Endothelial cell (in vitro differentiated cells): ENCODE data around the gene ADARB2. TPM values are rescaled to one million over a fixed set of nuclear protein-coding genes. Genes with fewer than 3 reads are reported as not detected.
"Not testable (repeated sequence)": the region's sequence is repeated elsewhere in the genome, so short reads cannot be mapped to it uniquely, and the experiment has no call there.

Experiments used
- DNase-seq: peaks from one replicate; pipeline ENCODE4 v3.0.0; 2021; ENCODE audit warnings: low spot score
- H3K27ac Mint-ChIP-seq: one replicate; pipeline ENCODE4 v1.8.0; 2021; ENCODE audit warnings: mixed read lengths, inconsistent platforms; ENCODE audit not compliant: unreplicated experiment
- H3K27me3 Mint-ChIP-seq: one replicate; pipeline ENCODE4 v1.8.0; 2021; ENCODE audit warnings: mild to moderate bottlenecking, moderate library complexity, mixed read lengths, inconsistent platforms; ENCODE audit not compliant: unreplicated experiment
- H3K36me3 Mint-ChIP-seq: one replicate; pipeline ENCODE4 v1.8.0; 2021; ENCODE audit warnings: mild to moderate bottlenecking, low read depth, mixed read lengths, inconsistent platforms; ENCODE audit not compliant: unreplicated experiment
- H3K4me1 Mint-ChIP-seq: one replicate; pipeline ENCODE4 v1.8.0; 2021; ENCODE audit warnings: mild to moderate bottlenecking, mixed read lengths, inconsistent platforms; ENCODE audit not compliant: unreplicated experiment
- H3K4me3 Mint-ChIP-seq: one replicate; pipeline ENCODE4 v1.8.0; 2021; ENCODE audit warnings: mild to moderate bottlenecking, mixed read lengths, inconsistent platforms; ENCODE audit not compliant: unreplicated experiment
- H3K9me3 Mint-ChIP-seq: one replicate; pipeline ENCODE4 v1.8.0; 2021; ENCODE audit warnings: mixed read lengths, inconsistent platforms; ENCODE audit not compliant: unreplicated experiment
- total RNA-seq: library from RNA; stranded (reverse); fragmentation: NEBNext Ultra II Directional; extraction: Animal tissue kit (Norgen Biotek cat#: 25700); gene quantifications from one replicate; pipeline ENCODE4 v1.2.1, GENCODE V29; 2021; ENCODE audit not compliant: unreplicated experiment
- TF ChIP-seq, protein P1 (sequence below): fragments of 200-600 bp; sonication (generic); IDR thresholded peaks from one replicate; pipeline ENCODE4 v1.5.0; 2021; ENCODE audit warnings: antibody characterized with exemption; ENCODE audit not compliant: unreplicated experiment

The ADARB2 gene
- total RNA-seq, 1 donor from 2014 or later, result 54.9 TPM

GRCh38 chr10:1542941-1543340, 194.4 kb downstream of the ADARB2 start:
- H3K9me3 Mint-ChIP-seq, result no peaks in the 10 kb centered on the region
- H3K4me1 Mint-ChIP-seq, result no peaks in the 10 kb centered on the region
- no peak overlapping the region for H3K4me3 Mint-ChIP-seq
- H3K27ac Mint-ChIP-seq, result no peak overlapping the region
- TF ChIP-seq, protein P1, sequence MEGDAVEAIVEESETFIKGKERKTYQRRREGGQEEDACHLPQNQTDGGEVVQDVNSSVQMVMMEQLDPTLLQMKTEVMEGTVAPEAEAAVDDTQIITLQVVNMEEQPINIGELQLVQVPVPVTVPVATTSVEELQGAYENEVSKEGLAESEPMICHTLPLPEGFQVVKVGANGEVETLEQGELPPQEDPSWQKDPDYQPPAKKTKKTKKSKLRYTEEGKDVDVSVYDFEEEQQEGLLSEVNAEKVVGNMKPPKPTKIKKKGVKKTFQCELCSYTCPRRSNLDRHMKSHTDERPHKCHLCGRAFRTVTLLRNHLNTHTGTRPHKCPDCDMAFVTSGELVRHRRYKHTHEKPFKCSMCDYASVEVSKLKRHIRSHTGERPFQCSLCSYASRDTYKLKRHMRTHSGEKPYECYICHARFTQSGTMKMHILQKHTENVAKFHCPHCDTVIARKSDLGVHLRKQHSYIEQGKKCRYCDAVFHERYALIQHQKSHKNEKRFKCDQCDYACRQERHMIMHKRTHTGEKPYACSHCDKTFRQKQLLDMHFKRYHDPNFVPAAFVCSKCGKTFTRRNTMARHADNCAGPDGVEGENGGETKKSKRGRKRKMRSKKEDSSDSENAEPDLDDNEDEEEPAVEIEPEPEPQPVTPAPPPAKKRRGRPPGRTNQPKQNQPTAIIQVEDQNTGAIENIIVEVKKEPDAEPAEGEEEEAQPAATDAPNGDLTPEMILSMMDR, result no peak
- no peaks in the 10 kb centered on the region for H3K36me3 Mint-ChIP-seq
- H3K27me3 Mint-ChIP-seq, result no peaks in the 10 kb centered on the region
- no peak for DNase-seq

GRCh38 chr10:1540144-1540543, 197.2 kb downstream of the ADARB2 start:
- no peak for DNase-seq
- Mint-ChIP-seq H3K4me3 (no peak overlapping the region), H3K36me3 (no peaks in the 10 kb centered on the region), H3K27me3 (no peaks in the 10 kb centered on the region), H3K4me1 (no peaks in the 10 kb centered on the region), H3K27ac (no peak overlapping the region), H3K9me3 (no peaks in the 10 kb centered on the region)
- TF ChIP-seq, protein P1, result no peak

DNA sequence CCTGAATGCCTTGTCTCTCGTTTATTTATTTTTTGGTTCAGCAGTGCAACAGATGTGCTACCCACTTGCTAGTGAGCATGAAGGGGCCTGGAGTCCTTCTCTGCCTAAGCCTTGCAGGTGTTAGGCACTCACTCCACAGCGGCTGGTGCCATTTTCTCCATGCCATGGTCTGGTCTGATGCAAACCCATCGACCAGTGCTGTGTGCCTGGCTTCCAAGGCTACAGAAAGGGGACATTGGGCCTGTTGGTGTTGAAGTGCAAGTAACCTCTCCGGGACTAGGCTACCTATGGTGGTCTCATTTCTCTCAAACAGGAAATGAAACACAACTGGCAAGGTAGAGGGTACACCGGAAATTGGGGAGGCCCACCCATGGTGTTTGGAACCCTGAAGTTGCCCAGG, 198.1 kb downstream of the ADARB2 start:
- TF ChIP-seq, protein P1, result no peak
- no peaks in the 10 kb centered on the region for H3K9me3 Mint-ChIP-seq

DNA sequence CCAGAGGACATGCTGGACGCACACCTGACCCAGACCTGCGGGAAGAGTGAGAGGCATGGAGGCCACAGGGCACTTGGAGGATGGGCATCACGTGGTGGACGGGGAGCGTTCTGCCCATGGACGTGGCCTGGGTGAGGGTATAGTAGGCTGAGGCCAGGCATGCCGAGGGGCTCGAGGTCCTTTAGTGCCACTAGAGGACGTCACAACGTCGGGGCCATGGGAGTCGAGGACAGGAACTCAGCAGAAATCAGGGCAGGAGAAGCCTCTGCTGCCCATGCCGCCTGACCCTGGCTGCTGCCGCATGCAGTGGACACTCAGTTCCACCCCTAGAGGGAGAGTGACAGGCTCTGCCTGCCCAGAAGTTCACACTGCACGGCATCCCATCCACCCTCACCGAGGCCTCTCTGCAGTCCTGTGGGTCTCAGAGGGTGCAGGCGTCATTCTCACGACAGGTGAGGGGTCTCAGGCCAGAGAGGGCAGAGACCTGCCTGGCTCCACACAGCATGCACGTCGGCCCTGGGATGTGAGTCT, 198.7 kb downstream of the ADARB2 start:
- H3K27ac Mint-ChIP-seq, result no peak overlapping the region

More for the DNA sequence above, 198.1 kb downstream of the ADARB2 start:
- H3K36me3 Mint-ChIP-seq, result no peaks in the 10 kb centered on the region
- no peak overlapping the region for H3K27ac Mint-ChIP-seq
- no peak overlapping the region for H3K4me3 Mint-ChIP-seq
- H3K27me3 Mint-ChIP-seq, result no peaks in the 10 kb centered on the region
- no peak for DNase-seq
- H3K4me1 Mint-ChIP-seq, result no peaks in the 10 kb centered on the region

DNA sequence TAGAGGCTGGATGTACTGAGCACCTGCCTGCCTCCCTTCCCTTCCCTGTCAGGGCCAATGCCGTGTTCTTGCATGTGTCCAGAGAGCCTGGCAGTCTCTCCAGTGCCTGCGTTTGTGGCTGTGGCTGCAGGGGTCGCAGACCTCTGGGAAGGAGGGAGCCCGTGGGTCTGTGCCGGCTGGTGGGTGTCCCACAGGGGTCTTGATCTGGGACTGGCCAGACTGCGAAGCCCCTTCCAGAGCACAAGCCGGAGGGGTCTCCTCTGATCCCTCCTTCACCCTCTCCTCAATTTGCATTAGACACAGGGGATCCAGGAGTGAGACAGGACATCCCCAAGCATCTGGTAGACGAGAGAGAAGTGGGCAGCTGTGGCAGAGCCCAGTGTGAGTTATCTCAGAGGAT, 199.2 kb downstream of the ADARB2 start:
- Mint-ChIP-seq H3K27ac (no peak overlapping the region), H3K4me1 (no peaks in the 10 kb centered on the region), H3K36me3 (no peaks in the 10 kb centered on the region), H3K27me3 (no peaks in the 10 kb centered on the region), H3K4me3 (no peak overlapping the region), H3K9me3 (no peaks in the 10 kb centered on the region)
- no peak for DNase-seq
- TF ChIP-seq, protein P1, result no peak

More for the DNA sequence above, 198.7 kb downstream of the ADARB2 start:
- DNase-seq, result no peak
- Mint-ChIP-seq H3K4me1 (no peaks in the 10 kb centered on the region), H3K27me3 (no peaks in the 10 kb centered on the region), H3K9me3 (no peaks in the 10 kb centered on the region), H3K4me3 (no peak overlapping the region), H3K36me3 (no peaks in the 10 kb centered on the region)
- TF ChIP-seq, protein P1, result no peak

GRCh38 chr10:1537449-1537848, 199.9 kb downstream of the ADARB2 start:
- not testable (repeated sequence) for DNase-seq, H3K9me3 Mint-ChIP-seq, H3K27me3 Mint-ChIP-seq, H3K4me1 Mint-ChIP-seq, H3K27ac Mint-ChIP-seq, H3K36me3 Mint-ChIP-seq
- H3K4me3 Mint-ChIP-seq, result peak overlapping the region; percentile 56
